Skeletal muscle cell (primary cell): ENCODE results near the gene CREBRF.
"Not testable (repeated sequence)": the region's sequence is repeated elsewhere in the genome, so short reads cannot be mapped to it uniquely, and the experiment has no call there.

ENCODE experiments used
- DNase-seq: peaks from one replicate; pipeline ENCODE4 v3.0.0-alpha.2; 2010; ENCODE audit warnings: low read depth
- H3K4me3 ChIP-seq: 2 replicates; pipeline ENCODE4 v1.5.1; 2011; ENCODE audit warnings: low read depth, mild to moderate bottlenecking, control low read depth, low read length, moderate library complexity

CREBRF gene

GRCh38 chr5:173140769-173141168, 84.6 kb downstream of the CREBRF start:
- DNase-seq, result no peak

GRCh38 chr5:173143567-173143966, 87.4 kb downstream of the CREBRF start:
- no peak for DNase-seq
- H3K4me3 ChIP-seq, result no peak overlapping the region

More at GRCh38 chr5:173140769-173141168, 84.6 kb downstream of the CREBRF start:
- no peak overlapping the region for H3K4me3 ChIP-seq

GRCh38 chr5:173144200-173145176, 88.3 kb downstream of the CREBRF start, which contains the start of gene BNIP1:
Gene BNIP1 (plus strand): TSS chr5:173144531. CDS start chr5:173144546, 15 bp downstream.
- peak; percentile 78 for DNase-seq
- H3K4me3 ChIP-seq, result peak within 1 kb of the TSS; percentile 98

- DNase-seq, result no peak
- H3K4me3 ChIP-seq, result no peak overlapping the region
These were observed 92.2 kb downstream of the CREBRF start for GRCh38 chr5:173148354-173148753.

GRCh38 chr5:173152547-173152946, 96.4 kb downstream of the CREBRF start:
- H3K4me3 ChIP-seq, result no peak overlapping the region
- DNase-seq, result no peak

GRCh38 chr5:173153842-173154241, 97.7 kb downstream of the CREBRF start:
- H3K4me3 ChIP-seq, result no peak overlapping the region
- DNase-seq, result no peak

- DNase-seq, H3K4me3 ChIP-seq: not testable (repeated sequence)
These were observed 98.5 kb downstream of the CREBRF start for GRCh38 chr5:173154619-173155018.

- H3K4me3 ChIP-seq, result no peak overlapping the region
- no peak for DNase-seq
These were observed 99.8 kb downstream of the CREBRF start for GRCh38 chr5:173155912-173156311.

GRCh38 chr5:173158366-173158765, 102.2 kb downstream of the CREBRF start:
- no peak overlapping the region for H3K4me3 ChIP-seq
- no peak for DNase-seq

- no peak overlapping the region for H3K4me3 ChIP-seq
- no peak for DNase-seq
These were observed 103.1 kb downstream of the CREBRF start for GRCh38 chr5:173159256-173159655.

GRCh38 chr5:173161148-173161547, 105.0 kb downstream of the CREBRF start:
- no peak for DNase-seq
- no peak overlapping the region for H3K4me3 ChIP-seq

- no peak overlapping the region for H3K4me3 ChIP-seq
- DNase-seq, result no peak
These were observed 107.1 kb downstream of the CREBRF start for GRCh38 chr5:173163219-173163618.

- no peak overlapping the region for H3K4me3 ChIP-seq
- DNase-seq, result no peak
These were observed 109.2 kb downstream of the CREBRF start for GRCh38 chr5:173165177-173166016.

- DNase-seq, result no peak
- no peak overlapping the region for H3K4me3 ChIP-seq
These were observed 116.0 kb downstream of the CREBRF start for GRCh38 chr5:173172166-173172565.

GRCh38 chr5:173175523-173175922, 119.4 kb downstream of the CREBRF start:
- no peak overlapping the region for H3K4me3 ChIP-seq
- DNase-seq, result no peak

GRCh38 chr5:173178369-173178910, 122.3 kb downstream of the CREBRF start:
- DNase-seq, result no peak
- H3K4me3 ChIP-seq, result no peak overlapping the region

- H3K4me3 ChIP-seq, result no peak overlapping the region
- DNase-seq, result no peak
These were observed 124.2 kb downstream of the CREBRF start for GRCh38 chr5:173180331-173180730.

- DNase-seq, result no peak
- no peak overlapping the region for H3K4me3 ChIP-seq
These were observed 131.0 kb downstream of the CREBRF start for GRCh38 chr5:173187054-173187743.

GRCh38 chr5:173188280-173188679, 132.1 kb downstream of the CREBRF start:
- no peak for DNase-seq
- no peak overlapping the region for H3K4me3 ChIP-seq
